SJSA1 (cell line): ENCODE measurements around the gene OSBPL9. TPM values are rescaled to one million over a fixed set of nuclear protein-coding genes. Genes with fewer than 3 reads are reported as not detected.

Source experiments
- DNase-seq, 2 experiments: peaks; one replicate each; pipeline ENCODE4 v3.0.0-alpha.2; 2015 to 2020; ENCODE audit warnings: low spot score in 2 of 2, low read depth in 1 of 2
- H3K27ac ChIP-seq: fragments of 250-450 bp; sonication (Bioruptor Pico); 2 replicates; pipeline ENCODE4 v1.5.1; 2020; ENCODE audit warnings: mild to moderate bottlenecking, moderate library complexity
- H3K27me3 ChIP-seq: fragments of 250-450 bp; sonication (Bioruptor Pico); replicated peaks from 2 replicates; pipeline ENCODE4 v1.5.1; 2020; ENCODE audit warnings: mild to moderate bottlenecking, moderate library complexity
- H3K36me3 ChIP-seq: fragments of 250-450 bp; sonication (Bioruptor Pico); 2 replicates; pipeline ENCODE4 v1.5.1; 2020; ENCODE audit warnings: mild to moderate bottlenecking
- H3K4me1 ChIP-seq: fragments of 250-450 bp; sonication (Bioruptor Pico); replicated peaks from 2 replicates; pipeline ENCODE4 v1.6.1; 2021; ENCODE audit warnings: mild to moderate bottlenecking
- H3K4me3 ChIP-seq: fragments of 250-450 bp; sonication (Bioruptor Pico); 2 replicates; pipeline ENCODE4 v1.5.1; 2020; ENCODE audit warnings: mild to moderate bottlenecking
- H3K9me3 ChIP-seq: fragments of 250-450 bp; sonication (Bioruptor Pico); replicated peaks from 2 replicates; pipeline ENCODE4 v1.5.1; 2020; ENCODE audit warnings: mild to moderate bottlenecking
- total RNA-seq: library from RNA; depleted of rRNA; stranded (reverse); fragments of >200 nt; shearing (Covaris generic); gene quantifications from 2 replicates; pipeline ENCODE4 v1.2.3, GENCODE V29; 2014; rRNA removed

OSBPL9 gene
- total RNA-seq = 86.3 and 117 TPM in 2 replicates

DNA sequence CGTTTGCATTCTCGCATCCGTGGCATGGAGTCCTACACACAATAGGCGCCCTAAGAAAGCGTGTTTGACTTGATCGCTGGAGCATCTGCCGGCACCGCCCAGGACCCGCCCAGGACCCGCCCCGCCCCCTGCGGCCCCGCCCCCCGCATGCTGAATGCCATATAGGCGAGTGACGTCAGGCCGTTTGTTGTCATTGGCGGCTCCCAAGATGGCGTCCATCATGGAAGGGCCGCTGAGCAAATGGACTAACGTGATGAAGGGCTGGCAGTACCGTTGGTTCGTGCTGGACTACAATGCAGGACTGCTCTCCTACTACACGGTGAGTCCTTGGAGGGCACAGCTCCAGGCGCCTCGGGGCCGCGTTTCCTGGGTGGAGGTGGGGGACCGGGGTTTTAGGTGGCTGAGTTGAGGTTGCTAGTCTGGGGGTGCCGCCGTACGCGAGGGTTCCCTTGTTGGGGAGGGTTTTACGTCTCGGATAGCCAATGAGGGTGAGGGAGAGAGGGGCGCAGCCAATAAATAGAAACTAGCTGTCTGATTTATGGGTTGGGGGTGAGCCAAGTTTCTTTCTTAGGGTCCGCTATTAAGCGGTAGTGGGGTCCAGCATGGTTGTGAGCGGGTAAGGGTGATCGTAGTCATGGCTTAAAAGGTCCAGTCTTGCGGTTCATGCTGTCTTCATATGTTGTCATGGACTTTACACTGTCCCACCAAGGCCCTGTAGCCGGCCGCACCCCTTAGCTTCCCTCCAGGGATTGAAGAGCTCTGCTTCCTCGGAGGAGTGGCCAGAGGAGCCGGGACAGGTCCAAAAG is at the start of gene OSBPL9:
TSS of gene OSBPL9 (plus strand) at position 190 of the 806 bp plus-strand sequence. CDS start at position 209, 19 bp downstream.
- no peaks in the 10 kb centered on the region for H3K9me3 ChIP-seq
- DNase-seq = peak; percentile 90 to 93
- peak within 1 kb of the TSS; percentile 91 for H3K27ac ChIP-seq
- H3K27me3 ChIP-seq = no peaks in the 10 kb centered on the region
- H3K4me3 ChIP-seq = peak within 1 kb of the TSS; percentile 91
- peaks cover 16% of the 10 kb centered on the region for H3K36me3 ChIP-seq
- H3K4me1 ChIP-seq = peaks cover 55% of the 10 kb centered on the region

- no peak for DNase-seq
- H3K27me3 ChIP-seq = no peaks in the 10 kb centered on the region
- no peaks in the 10 kb centered on the region for H3K36me3 ChIP-seq
- H3K4me1 ChIP-seq = peaks cover 39% of the 10 kb centered on the region
- no peaks in the 10 kb centered on the region for H3K9me3 ChIP-seq
- H3K27ac ChIP-seq = no peak overlapping the region
- no peak overlapping the region for H3K4me3 ChIP-seq
Observed at GRCh38 chr1:51567653-51568052, 49.2 kb upstream of the OSBPL9 start.

- Histone ChIP-seq H3K4me3 (no peak overlapping the region), H3K27me3 (no peaks in the 10 kb centered on the region), H3K36me3 (no peaks in the 10 kb centered on the region), H3K4me1 (peaks cover 39% of the 10 kb centered on the region), H3K9me3 (no peaks in the 10 kb centered on the region), H3K27ac (no peak overlapping the region; the same call in 1 of the 2 replicates)
- DNase-seq = no peak
Observed at GRCh38 chr1:51568231-51568935, 48.5 kb upstream of the OSBPL9 start.

- Histone ChIP-seq H3K27ac (peak overlapping the region; percentile 52), H3K9me3 (no peaks in the 10 kb centered on the region), H3K36me3 (no peaks in the 10 kb centered on the region), H3K4me1 (peaks cover 41% of the 10 kb centered on the region), H3K4me3 (no peak overlapping the region), H3K27me3 (no peaks in the 10 kb centered on the region)
- peak; percentile 72 to 77 for DNase-seq
Observed at GRCh38 chr1:51569284-51570062, 47.4 kb upstream of the OSBPL9 start.

GRCh38 chr1:51570063-51570710 is 46.7 kb upstream of the OSBPL9 start:
- Histone ChIP-seq H3K4me1 (peaks cover 47% of the 10 kb centered on the region), H3K27me3 (no peaks in the 10 kb centered on the region), H3K27ac (peak overlapping the region; percentile 52), H3K36me3 (no peaks in the 10 kb centered on the region), H3K4me3 (no peak overlapping the region), H3K9me3 (no peaks in the 10 kb centered on the region)
- no peak for DNase-seq

- Histone ChIP-seq H3K27me3 (no peaks in the 10 kb centered on the region), H3K27ac (no peak overlapping the region), H3K4me3 (no peak overlapping the region), H3K36me3 (no peaks in the 10 kb centered on the region), H3K4me1 (peaks cover 61% of the 10 kb centered on the region), H3K9me3 (no peaks in the 10 kb centered on the region)
- no peak for DNase-seq
Observed at GRCh38 chr1:51572365-51572764, 44.5 kb upstream of the OSBPL9 start.

- no peak overlapping the region for H3K4me3 ChIP-seq
- peaks cover 43% of the 10 kb centered on the region for H3K4me1 ChIP-seq
- no peaks in the 10 kb centered on the region for H3K9me3 ChIP-seq
- H3K27me3 ChIP-seq = no peaks in the 10 kb centered on the region
- peak overlapping the region; percentile 54 for H3K27ac ChIP-seq
- no peak for DNase-seq
- H3K36me3 ChIP-seq = no peaks in the 10 kb centered on the region
Observed at GRCh38 chr1:51574796-51575195, 42.1 kb upstream of the OSBPL9 start.

- Histone ChIP-seq H3K27ac (peak overlapping the region; percentile 54), H3K36me3 (no peaks in the 10 kb centered on the region), H3K4me1 (peaks cover 35% of the 10 kb centered on the region), H3K9me3 (no peaks in the 10 kb centered on the region), H3K4me3 (no peak overlapping the region), H3K27me3 (no peaks in the 10 kb centered on the region)
- peak; percentile 76 to 85 for DNase-seq
Observed at GRCh38 chr1:51575406-51576084, 41.3 kb upstream of the OSBPL9 start.

- Histone ChIP-seq H3K4me3 (no peak overlapping the region), H3K27me3 (no peaks in the 10 kb centered on the region), H3K4me1 (peaks cover 30% of the 10 kb centered on the region), H3K9me3 (no peaks in the 10 kb centered on the region), H3K27ac (peak overlapping the region; percentile 54), H3K36me3 (no peaks in the 10 kb centered on the region)
- no peak for DNase-seq
Observed at GRCh38 chr1:51576085-51576444, 40.8 kb upstream of the OSBPL9 start.

- DNase-seq = no peak
- Histone ChIP-seq H3K27ac (no peak overlapping the region), H3K4me1 (peaks cover 28% of the 10 kb centered on the region), H3K36me3 (no peaks in the 10 kb centered on the region), H3K9me3 (no peaks in the 10 kb centered on the region), H3K4me3 (no peak overlapping the region), H3K27me3 (no peaks in the 10 kb centered on the region)
Observed at GRCh38 chr1:51576923-51577322, 40.0 kb upstream of the OSBPL9 start.

DNA sequence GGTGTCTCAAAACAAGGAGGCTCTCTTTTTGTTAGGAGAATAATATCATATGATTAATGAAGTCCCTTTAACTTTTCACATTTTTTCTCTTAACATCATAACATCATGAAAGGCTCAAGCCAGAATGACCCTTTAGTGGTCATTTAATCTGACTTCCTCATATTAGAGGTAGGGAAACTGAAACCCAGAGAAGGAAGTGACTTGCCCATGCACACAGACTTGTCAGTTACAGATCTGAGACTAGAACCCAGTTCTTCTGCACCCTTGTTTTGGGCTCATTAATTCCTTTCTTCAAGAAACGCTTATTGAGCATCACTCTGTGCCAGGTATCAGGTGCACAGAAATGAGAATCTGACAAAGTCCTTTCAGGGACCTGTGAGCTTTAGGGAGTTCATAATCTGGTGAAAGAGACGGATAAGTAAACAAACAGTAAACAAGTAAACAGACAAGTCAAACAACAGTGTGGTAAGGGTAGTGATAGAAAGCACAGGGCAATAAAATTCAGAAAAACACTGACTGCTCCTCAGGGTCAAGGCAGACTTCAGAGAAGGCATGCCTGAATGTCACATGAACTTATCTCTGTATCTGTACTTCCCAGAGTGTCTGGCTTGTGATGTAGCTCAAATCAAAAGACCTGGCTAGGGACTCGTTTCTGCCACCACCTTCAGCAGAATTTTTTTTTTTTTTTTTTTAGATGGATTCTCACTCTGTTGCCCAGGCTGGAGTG is 38.3 kb upstream of the OSBPL9 start:
- Histone ChIP-seq H3K27me3 (no peaks in the 10 kb centered on the region), H3K36me3 (no peaks in the 10 kb centered on the region), H3K9me3 (no peaks in the 10 kb centered on the region), H3K4me1 (peaks cover 28% of the 10 kb centered on the region), H3K4me3 (no peak overlapping the region), H3K27ac (no peak overlapping the region)
- no peak for DNase-seq

DNA sequence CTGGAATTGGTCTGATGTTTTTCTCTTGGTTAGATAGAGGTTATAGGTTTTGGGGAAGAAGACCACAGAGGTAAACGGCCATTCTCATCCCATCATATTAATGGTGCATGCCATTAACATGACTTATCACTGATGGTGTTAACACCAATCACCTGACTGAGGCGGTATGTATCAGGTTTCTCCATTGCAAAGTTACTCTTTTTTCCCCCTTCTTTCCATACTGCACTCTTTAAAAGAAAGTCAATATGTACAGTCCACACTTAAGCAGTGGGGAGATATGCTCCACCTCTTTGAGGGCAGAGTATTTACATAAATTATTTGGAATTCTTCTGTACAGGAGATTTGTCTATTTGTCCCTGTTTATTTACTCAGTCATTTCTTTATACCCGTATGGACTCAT is 35.7 kb upstream of the OSBPL9 start:
- Histone ChIP-seq H3K36me3 (no peaks in the 10 kb centered on the region), H3K4me3 (no peak overlapping the region), H3K4me1 (peaks cover 3% of the 10 kb centered on the region), H3K27ac (no peak overlapping the region), H3K9me3 (no peaks in the 10 kb centered on the region), H3K27me3 (no peaks in the 10 kb centered on the region)
- DNase-seq = no peak
